ENCODE measurements around the gene DSCAM.

The DSCAM gene

DNA sequence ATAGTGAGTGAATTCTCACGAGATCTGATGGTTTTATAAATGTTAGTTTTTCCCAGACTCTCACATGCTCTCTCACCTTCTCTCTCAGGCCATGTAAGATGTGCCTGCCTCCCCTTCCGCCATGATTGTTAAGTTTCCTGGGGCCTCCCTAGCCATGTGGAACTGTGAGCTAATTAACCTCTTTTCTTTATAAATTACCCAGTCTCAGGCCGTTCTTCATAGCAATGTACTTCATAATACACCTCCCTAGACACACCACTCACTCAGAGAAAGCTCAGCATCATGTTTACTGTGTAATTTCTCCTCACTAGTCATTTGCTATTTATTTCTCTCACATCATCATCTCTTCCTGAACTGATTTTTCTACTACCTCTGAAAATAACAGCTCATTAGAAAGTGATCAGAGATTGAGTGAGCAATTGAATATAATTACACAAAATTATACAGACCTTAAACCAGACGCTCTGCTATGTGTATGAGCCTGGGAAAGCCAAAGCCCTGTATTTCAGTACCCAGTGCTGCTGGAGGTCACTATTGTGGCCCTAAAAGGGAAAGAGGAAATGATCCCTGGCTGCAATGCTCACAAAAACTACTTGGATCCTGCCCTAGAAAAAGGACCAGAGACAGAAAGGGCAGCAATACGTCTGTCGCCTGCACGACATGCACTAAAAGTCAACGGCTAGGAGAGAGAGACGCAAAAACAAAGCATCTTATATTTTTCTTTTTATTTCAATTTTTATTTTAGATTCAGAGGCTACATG lies 284.5 kb downstream of the DSCAM start:
- in situ Hi-C loops (cut with MboI; ENCODE audit: low sequenced_read_pairs) = no loop called here

GRCh38 chr21:40556442-40556968 lies 290.5 kb downstream of the DSCAM start:
- in situ Hi-C loops (cut with MboI; ENCODE audit: low sequenced_read_pairs) = no loop called here

GRCh38 chr21:40555021-40555528 lies 291.9 kb downstream of the DSCAM start:
- in situ Hi-C loops (cut with MboI; ENCODE audit: low sequenced_read_pairs) = no loop called here

DNA sequence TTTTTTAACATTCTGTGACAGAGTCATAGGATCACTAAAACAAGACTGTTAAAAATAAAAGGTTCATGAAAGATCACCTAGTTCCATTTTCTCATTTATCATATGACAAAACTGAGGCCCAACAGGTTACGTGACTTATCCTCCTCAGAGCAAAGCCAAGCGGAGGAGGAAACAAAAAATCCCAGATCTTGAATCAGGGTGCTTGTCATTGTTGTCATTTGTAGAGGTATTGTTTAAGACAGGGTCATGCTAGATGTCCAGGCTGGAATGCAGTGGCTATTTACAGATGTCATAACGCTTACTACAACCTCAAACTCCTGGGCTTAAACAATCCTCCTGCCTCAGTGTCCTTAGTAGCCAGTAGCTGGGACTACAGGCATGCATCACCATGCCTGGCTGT lies 293.2 kb downstream of the DSCAM start:
- in situ Hi-C loops (cut with MboI; ENCODE audit: low sequenced_read_pairs) = no loop called here

- in situ Hi-C loops (cut with MboI; ENCODE audit: low sequenced_read_pairs) = no loop called here
Measured at GRCh38 chr21:40547906-40548513, 298.9 kb downstream of the DSCAM start.

DNA sequence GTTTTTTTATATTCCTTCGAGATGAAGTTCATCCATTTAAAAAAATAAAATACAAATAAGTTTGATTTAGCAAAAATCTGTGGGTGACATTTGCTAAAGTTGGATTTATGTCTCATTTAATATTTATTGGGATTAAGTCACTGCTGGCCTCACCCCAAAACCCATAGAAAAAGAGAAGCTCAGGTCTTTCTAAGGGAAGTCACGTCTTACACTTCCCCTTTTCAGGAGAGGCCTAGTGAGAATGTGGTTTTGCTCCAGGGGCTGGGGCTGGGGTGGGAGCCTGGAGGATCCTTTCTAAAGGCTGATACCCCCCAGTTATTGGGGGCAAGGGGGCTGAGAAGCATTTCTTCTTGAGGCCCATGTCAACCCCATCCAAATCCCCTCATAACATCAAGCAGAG lies 300.3 kb downstream of the DSCAM start:
- in situ Hi-C loops (cut with MboI; ENCODE audit: low sequenced_read_pairs) = no loop called here

DNA sequence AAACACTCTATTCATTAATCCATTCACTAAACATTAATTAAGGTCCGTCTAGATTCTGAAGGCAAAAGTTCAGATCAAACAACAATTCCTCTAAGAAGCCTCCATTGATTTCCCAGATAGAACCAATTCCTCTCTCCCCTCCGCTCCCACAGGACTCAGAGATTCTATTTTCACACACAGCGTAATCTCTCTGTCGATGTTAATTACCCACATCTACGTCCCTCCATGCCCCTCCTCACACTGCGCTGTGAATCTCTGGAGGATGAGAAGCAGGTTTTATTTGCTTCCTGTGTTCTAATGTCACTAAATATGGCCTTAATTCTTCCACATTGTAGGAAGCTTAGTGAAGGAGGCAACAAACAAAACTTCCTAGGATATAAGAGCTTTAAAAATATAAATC lies 306.7 kb downstream of the DSCAM start:
- in situ Hi-C loops (cut with MboI; ENCODE audit: low sequenced_read_pairs) = no loop called here

GRCh38 chr21:40534886-40535285 lies 312.1 kb downstream of the DSCAM start:
- in situ Hi-C loops (cut with MboI; ENCODE audit: low sequenced_read_pairs) = no loop called here

- in situ Hi-C loops (cut with MboI; ENCODE audit: low sequenced_read_pairs) = no loop called here
Measured at GRCh38 chr21:40531431-40532110, 315.4 kb downstream of the DSCAM start.

- in situ Hi-C loops (cut with MboI; ENCODE audit: low sequenced_read_pairs) = no loop called here
Measured at GRCh38 chr21:40531016-40531415, 315.9 kb downstream of the DSCAM start.

- in situ Hi-C loops (cut with MboI; ENCODE audit: low sequenced_read_pairs) = no loop called here
Measured at GRCh38 chr21:40517646-40518045, 329.3 kb downstream of the DSCAM start.

- in situ Hi-C loops (cut with MboI; ENCODE audit: low sequenced_read_pairs) = no loop called here
Measured at GRCh38 chr21:40516335-40516734, 330.6 kb downstream of the DSCAM start.

- in situ Hi-C loops (cut with MboI; ENCODE audit: low sequenced_read_pairs) = no loop called here
Measured at GRCh38 chr21:40512590-40512989, 334.4 kb downstream of the DSCAM start.

GRCh38 chr21:40507978-40508377 lies 339.0 kb downstream of the DSCAM start:
- in situ Hi-C loops (cut with MboI; ENCODE audit: low sequenced_read_pairs) = no loop called here

- in situ Hi-C loops (cut with MboI; ENCODE audit: low sequenced_read_pairs) = no loop called here
Measured at GRCh38 chr21:40505681-40506080, 341.3 kb downstream of the DSCAM start.

- in situ Hi-C loops (cut with MboI; ENCODE audit: low sequenced_read_pairs) = no loop called here
Measured at GRCh38 chr21:40505244-40505643, 341.7 kb downstream of the DSCAM start.

DNA sequence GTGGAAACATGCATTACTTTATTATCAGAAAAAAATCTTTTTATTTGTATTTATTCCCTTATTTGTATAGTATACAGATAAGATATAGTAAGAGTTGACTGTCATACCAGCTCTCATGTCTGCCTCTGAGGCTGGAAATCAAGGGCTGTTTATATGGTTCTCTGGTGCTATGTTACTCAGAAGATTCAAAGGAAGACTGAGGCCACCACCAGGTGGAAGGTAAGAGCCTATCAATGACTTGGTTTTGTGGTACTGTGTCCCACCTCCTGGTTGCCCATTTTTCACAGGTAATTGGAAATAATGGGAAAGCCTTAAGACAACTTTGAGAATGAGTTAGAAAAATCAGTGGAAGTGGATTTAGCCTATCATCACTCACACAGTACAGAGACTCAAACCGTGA lies 342.1 kb downstream of the DSCAM start:
- in situ Hi-C loops (cut with MboI; ENCODE audit: low sequenced_read_pairs) = no loop called here

DNA sequence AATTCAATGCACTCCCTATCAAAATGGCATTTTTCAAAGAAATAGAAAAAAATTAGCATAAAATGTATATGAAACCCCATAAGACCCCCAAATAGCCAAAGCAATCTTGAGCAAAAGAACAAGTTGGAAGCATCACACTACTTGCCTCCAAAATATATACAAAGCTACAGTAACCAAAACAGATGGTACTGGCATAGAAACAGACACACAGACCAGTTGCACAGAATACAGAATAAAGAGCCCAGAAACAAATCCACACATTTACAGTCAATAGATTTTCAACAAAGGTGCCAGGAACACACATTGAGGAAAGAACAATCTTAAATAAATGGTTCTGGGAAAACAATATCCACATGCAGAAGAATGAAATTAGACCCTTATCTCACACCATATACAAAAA lies 350.8 kb downstream of the DSCAM start:
- in situ Hi-C loops (cut with MboI; ENCODE audit: low sequenced_read_pairs) = no loop called here

- in situ Hi-C loops (cut with MboI; ENCODE audit: low sequenced_read_pairs) = no loop called here
Measured at GRCh38 chr21:40490408-40490807, 356.6 kb downstream of the DSCAM start.

GRCh38 chr21:40489001-40489400 lies 358.0 kb downstream of the DSCAM start:
- in situ Hi-C loops (cut with MboI; ENCODE audit: low sequenced_read_pairs) = no loop called here

- in situ Hi-C loops (cut with MboI; ENCODE audit: low sequenced_read_pairs) = no loop called here
Measured at GRCh38 chr21:40481764-40482163, 365.2 kb downstream of the DSCAM start.

DNA sequence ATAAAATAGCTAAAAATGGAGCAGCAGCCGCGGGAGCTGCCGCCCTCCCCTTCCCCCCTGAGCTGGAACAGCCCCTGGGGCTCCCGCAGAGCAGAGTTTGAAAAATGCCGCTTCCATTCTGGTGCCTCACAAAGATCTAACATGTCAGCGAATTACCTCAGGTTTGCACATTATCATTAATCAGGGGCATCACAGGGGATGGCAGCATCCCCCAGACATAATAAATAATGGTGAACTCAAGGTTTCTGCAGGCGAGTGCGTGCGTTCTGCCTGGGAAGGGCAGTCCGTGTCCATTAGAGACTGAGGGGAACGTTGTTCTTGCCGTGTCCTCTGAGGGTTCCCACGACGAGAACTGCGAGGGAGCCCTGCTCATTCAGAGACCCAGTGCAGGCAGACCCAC lies 372.4 kb downstream of the DSCAM start:
- in situ Hi-C loops (cut with MboI; ENCODE audit: low sequenced_read_pairs) = no loop called here

Measured in hTERT RPE-1 (cell line).